Testis (tissue), 3 donors: ENCODE data around the gene DLX2. TPM values are rescaled to one million over a fixed set of nuclear protein-coding genes. Genes with fewer than 3 reads are reported as not detected.

Experiments used
- DNase-seq: peaks from one replicate; pipeline ENCODE4 v3.0.0-alpha.2; 2019
- H3K27ac ChIP-seq, 2 donors: fragments of 200-600 bp; sonication (generic); one replicate each; pipeline ENCODE4 v1.5.1; 2019
- H3K27me3 ChIP-seq: fragments of 200-600 bp; sonication (generic); one replicate; pipeline ENCODE4 v1.5.1; 2019
- H3K36me3 ChIP-seq: fragments of 200-600 bp; sonication (generic); one replicate; pipeline ENCODE4 v1.5.1; 2017; ENCODE audit warnings: low read depth; ENCODE audit errors: missing control alignments
- H3K4me1 ChIP-seq: fragments of 200-600 bp; sonication (generic); one replicate; pipeline ENCODE4 v1.5.1; 2019
- H3K4me3 ChIP-seq, 2 donors: fragments of 200-600 bp; sonication (generic); one replicate each; pipeline ENCODE4 v1.5.1; 2017 to 2019
- H3K9me3 ChIP-seq: fragments of 200-600 bp; sonication (generic); one replicate; pipeline ENCODE4 v1.5.1; 2017
- POLR2A ChIP-seq: fragments of 450-650 bp; IDR thresholded peaks from one replicate; pipeline ENCODE4 v1.6.1; 2017; ENCODE audit warnings: antibody characterized with exemption, mild to moderate bottlenecking, moderate library complexity
- WGBS, 2 donors: methylation state at CpG; one replicate each; pipeline ENCODE4 v1.1.5; 2018; 5-methylcytosine and 5-hydroxymethylcytosine counted together
- intact Hi-C: fragments of 100-400 bp; cut with DNase I; formaldehyde crosslinking; loops from one replicate; pipeline ENCODE4 v1.15.1; 2023; ENCODE audit warnings: low total_unique reads
- polyA plus RNA-seq: library from polyadenylated mRNA; stranded (reverse); fragments of 350-450 nt; fragmentation: Illumina TruSeq; extraction: RNeasy Lipid Tissue Mini Kit (QIAGEN cat#74804); gene quantifications from one replicate; pipeline ENCODE4 v1.2.3, GENCODE V29; 2014; ENCODE audit warnings: low read depth, low replicate concordance; ENCODE audit not compliant: insufficient read depth
- total RNA-seq, 2 donors: library from RNA; depleted of rRNA; stranded (reverse); fragments of >200 nt; gene quantifications; one replicate each; pipeline ENCODE4 v1.2.3, GENCODE V29; 2016
- TF ChIP-seq, protein P1 (sequence below), 3 experiments: fragments of 450-650 bp in 2 of 3; fragments of 200-600 bp in 1 of 3; sonication (generic) in 1 of 3; IDR thresholded peaks; one replicate each; pipeline ENCODE4 v1.5.1; 2016 to 2019; ENCODE audit warnings: antibody characterized with exemption in 3 of 3, mild to moderate bottlenecking in 2 of 3, moderate library complexity in 1 of 3

Gene DLX2
- total and polyA plus RNA-seq, 3 donors from 2014 or later, result 0.29 to 1.1 (median 0.99) TPM

DNA sequence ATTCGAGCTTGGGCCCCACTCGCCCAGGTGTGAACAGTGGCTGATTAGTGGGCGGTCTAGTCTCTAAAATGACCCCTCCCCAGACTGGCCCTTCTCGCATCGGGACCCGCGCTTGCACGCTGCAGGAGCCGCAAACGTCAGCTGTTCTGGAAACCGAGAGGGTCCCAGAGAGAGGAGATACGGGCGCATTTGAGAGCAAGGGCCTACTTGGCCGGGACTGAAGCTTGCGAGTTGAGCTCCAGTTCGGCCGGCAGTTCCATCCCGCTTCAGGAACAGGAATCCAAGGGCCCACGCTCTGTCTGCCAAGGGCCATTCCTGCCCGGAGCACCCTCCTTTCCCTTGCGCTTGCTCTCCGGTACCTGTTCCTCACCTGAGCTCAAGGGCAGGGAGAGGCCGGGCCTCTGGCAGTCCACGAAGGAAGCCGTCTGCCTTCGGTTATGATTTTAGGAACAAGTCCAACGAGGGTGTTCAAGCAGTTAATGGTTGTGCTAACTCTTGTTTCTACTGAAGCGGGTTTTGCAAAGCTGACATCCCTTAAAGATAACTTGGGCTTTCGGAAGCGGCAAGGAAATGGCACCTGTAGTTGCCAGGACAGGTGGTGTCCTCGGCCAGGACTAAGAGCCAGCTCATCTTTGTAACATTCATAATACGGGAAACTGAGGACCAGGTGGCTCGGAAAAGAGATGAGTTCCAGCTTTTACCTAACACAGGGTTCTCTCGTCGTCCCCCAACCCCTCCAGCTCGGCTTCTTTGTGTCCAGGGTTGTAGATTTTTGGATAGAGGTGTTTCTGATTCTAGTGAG, 21.3 kb downstream of the DLX2 start:
- TF ChIP-seq POLR2A, result no peak
- TF ChIP-seq, protein P1, sequence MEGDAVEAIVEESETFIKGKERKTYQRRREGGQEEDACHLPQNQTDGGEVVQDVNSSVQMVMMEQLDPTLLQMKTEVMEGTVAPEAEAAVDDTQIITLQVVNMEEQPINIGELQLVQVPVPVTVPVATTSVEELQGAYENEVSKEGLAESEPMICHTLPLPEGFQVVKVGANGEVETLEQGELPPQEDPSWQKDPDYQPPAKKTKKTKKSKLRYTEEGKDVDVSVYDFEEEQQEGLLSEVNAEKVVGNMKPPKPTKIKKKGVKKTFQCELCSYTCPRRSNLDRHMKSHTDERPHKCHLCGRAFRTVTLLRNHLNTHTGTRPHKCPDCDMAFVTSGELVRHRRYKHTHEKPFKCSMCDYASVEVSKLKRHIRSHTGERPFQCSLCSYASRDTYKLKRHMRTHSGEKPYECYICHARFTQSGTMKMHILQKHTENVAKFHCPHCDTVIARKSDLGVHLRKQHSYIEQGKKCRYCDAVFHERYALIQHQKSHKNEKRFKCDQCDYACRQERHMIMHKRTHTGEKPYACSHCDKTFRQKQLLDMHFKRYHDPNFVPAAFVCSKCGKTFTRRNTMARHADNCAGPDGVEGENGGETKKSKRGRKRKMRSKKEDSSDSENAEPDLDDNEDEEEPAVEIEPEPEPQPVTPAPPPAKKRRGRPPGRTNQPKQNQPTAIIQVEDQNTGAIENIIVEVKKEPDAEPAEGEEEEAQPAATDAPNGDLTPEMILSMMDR (IDR thresholded peaks at IDR 0.05), result no peak
- intact Hi-C loops, result no loop called here
- WGBS, 2 donors, result 44 to 51% methylated on average over 19 to 36 of the region's 36 CpGs
- peaks cover 3% of the 10 kb centered on the region for H3K27me3 ChIP-seq
- DNase-seq, result no peak
- H3K36me3 ChIP-seq, result no peaks in the 10 kb centered on the region
- H3K4me3 ChIP-seq, result no peak overlapping the region
- H3K9me3 ChIP-seq, result no peaks in the 10 kb centered on the region
- H3K27ac ChIP-seq, result no peak overlapping the region
- peaks cover 8% of the 10 kb centered on the region for H3K4me1 ChIP-seq

DNA sequence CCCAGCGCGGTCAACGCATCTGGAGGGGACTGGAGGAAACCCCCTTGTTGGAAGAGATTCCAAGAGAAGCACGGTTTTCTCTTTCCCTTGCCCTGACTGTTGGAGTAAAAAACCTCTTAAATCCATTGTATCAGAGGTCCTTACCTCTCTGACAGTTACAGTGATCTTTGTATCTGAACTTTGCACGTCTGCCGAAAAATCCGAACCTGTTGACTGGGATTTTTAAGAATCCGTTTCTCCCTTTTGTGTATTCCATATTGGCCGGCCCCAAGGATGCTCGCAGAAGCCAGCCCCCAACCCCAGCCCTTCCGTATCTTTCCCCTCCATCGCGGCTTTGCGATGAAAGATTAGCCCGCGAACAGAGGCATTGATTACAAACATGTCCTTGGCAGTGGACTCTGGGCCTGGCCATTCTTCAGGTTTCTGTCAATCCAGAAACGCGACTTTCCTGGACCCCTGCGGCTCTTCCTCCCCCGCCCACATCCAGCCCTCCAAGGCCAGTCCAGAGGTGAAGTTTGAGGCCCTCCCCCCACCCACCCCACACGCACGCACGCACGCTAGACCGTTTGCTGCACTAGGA, 22.0 kb downstream of the DLX2 start:
- no peaks in the 10 kb centered on the region for H3K36me3 ChIP-seq
- intact Hi-C loops, result no loop called here
- H3K27ac ChIP-seq, result no peak overlapping the region
- 49 to 51% methylated on average over 25 of the region's 25 CpGs for WGBS, 2 donors
- H3K4me3 ChIP-seq, result no peak overlapping the region
- peaks cover 8% of the 10 kb centered on the region for H3K4me1 ChIP-seq
- no peak for DNase-seq
- no peaks in the 10 kb centered on the region for H3K9me3 ChIP-seq
- H3K27me3 ChIP-seq, result no peaks in the 10 kb centered on the region
- TF ChIP-seq, protein P1 (IDR thresholded peaks at IDR 0.05), result no peak
- TF ChIP-seq POLR2A, result no peak

DNA sequence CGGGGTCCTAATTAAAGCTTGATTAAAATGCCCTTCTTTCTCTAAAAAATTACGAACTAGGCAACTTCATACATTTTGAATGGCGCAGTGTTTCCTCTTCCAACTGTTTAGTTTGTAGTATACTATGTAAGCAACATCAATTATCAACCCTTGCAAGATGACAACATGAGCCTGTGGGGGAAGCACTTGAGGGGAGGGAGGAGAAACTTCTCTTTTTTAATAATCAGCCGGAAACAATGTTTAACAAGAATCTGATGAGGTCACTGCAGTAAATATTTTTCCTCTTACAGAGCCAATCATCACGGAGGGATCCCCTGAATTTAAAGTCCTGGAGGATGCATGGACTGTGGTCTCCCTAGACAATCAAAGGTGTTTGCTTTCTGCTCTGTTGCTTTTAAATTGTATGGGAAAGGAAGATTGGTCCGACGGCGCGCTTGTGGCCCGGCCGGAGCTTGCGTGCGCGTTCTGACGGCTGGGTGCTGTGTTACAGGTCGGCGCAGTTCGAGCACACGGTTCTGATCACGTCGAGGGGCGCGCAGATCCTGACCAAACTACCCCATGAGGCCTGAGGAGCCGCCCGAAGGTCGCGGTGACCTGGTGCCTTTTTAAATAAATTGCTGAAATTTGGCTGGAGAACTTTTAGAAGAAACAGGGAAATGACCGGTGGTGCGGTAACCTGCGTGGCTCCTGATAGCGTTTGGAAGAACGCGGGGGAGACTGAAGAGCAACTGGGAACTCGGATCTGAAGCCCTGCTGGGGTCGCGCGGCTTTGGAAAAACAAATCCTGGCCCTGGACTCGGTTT, 22.7 kb downstream of the DLX2 start:
- 47 to 51% methylated on average over 38 of the region's 38 CpGs for WGBS, 2 donors
- intact Hi-C loops, result no loop called here
- no peaks in the 10 kb centered on the region for H3K9me3 ChIP-seq
- peaks cover 7% of the 10 kb centered on the region for H3K4me1 ChIP-seq
- no peaks in the 10 kb centered on the region for H3K36me3 ChIP-seq
- no peak for TF ChIP-seq POLR2A
- TF ChIP-seq, protein P1 (IDR thresholded peaks at IDR 0.05), result no peak
- H3K27ac ChIP-seq, result no peak overlapping the region
- H3K4me3 ChIP-seq, result no peak overlapping the region
- no peaks in the 10 kb centered on the region for H3K27me3 ChIP-seq
- no peak for DNase-seq

DNA sequence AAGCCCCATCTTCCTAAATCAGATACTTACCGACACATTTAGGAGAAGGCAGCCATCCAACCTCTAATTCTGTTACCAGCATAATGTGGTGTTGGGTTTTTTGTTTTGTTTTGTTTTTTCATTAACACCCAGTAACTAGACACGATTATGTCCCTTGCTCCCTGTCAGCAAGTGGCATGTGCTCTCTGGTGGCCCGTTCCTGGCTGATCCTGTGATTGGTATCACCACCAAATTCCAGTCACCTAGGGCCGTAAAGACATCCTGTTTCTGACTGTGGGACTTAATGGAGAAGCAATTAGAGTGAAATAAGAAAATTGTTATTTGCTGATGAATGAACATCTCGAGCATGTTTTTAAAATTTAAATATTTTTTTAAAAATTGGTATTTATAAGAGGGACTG, 23.3 kb downstream of the DLX2 start:
- WGBS, 2 donors, result 87 to 91% methylated on average over 5 of the region's 5 CpGs
- no peak overlapping the region for H3K27ac ChIP-seq
- no peak overlapping the region for H3K4me3 ChIP-seq
- no peaks in the 10 kb centered on the region for H3K27me3 ChIP-seq
- no peak for DNase-seq
- intact Hi-C loops, result no loop called here
- peaks cover 1% of the 10 kb centered on the region for H3K4me1 ChIP-seq
- no peaks in the 10 kb centered on the region for H3K36me3 ChIP-seq
- no peaks in the 10 kb centered on the region for H3K9me3 ChIP-seq
- TF ChIP-seq, protein P1 (IDR thresholded peaks at IDR 0.05), result no peak
- no peak for TF ChIP-seq POLR2A
